HG03565 (cell line): Measurements from ENCODE around the gene SMYD4.
"Not testable (repeated sequence)": the region's sequence is repeated elsewhere in the genome, so short reads cannot be mapped to it uniquely, and the experiment has no call there.

Experiments used
- ATAC-seq: cut with Tn5 transposase; IDR thresholded peaks from one replicate; pipeline ENCODE4 v1.9.1; 2021; ENCODE audit warnings: mild to moderate bottlenecking, moderate library complexity; ENCODE audit not compliant: unreplicated experiment

Gene SMYD4

DNA sequence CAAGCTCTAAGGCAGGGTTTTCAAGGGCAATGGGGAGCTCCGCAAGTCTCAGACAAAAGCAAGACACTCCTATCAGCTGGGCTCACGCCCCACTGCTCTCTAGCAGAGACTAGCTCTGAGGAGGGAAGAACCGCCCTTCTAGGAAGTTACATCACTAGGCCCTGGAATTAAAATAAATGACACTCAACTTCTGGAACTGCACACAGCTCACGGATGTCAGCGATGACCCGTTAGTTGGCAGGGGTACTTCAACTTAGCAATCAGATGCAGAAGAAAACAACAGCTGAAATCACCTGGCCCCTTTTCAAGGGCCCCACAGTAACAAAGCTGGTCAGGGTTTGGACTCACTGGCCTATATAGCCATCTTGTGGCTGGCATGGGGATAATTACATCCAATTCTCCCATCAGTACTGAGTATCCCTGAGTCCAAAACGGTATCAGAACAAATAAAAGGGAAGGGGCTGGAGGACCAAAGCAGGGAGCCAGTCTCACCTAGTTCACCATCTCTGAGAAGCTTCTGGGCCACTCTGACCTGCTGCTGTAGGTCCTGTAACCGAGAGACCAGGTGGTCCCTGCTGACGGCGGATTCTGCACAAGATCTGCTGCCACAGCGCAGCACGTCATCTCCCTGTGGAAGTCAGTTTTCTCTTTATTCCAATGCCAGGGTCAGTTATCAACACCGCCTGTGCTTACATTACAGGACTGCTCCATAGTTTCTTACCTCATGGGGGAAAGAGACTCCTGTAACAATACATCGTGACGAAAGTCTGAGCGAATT, 45.7 kb downstream of the SMYD4 start:
- no peak for ATAC-seq

DNA sequence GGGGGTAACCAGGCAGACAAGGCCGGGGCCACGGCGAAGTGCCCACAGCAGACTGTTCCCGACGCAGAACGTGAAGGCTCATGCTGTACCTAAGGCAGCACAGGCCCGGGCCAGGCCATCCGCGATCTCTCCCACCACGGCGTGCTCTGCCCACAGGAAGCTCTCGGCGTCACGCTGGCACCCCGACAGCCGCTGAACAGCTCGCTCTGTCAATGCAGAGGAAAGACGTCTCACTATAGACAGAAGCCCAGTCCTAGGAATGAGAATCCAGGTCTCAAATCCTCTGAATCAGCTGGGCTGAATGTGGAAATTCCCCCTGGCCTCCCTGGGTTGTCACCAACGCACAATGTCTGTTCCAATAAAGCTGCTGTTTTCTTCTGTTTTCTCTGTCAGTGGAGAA, 46.4 kb downstream of the SMYD4 start:
- ATAC-seq: no peak

DNA sequence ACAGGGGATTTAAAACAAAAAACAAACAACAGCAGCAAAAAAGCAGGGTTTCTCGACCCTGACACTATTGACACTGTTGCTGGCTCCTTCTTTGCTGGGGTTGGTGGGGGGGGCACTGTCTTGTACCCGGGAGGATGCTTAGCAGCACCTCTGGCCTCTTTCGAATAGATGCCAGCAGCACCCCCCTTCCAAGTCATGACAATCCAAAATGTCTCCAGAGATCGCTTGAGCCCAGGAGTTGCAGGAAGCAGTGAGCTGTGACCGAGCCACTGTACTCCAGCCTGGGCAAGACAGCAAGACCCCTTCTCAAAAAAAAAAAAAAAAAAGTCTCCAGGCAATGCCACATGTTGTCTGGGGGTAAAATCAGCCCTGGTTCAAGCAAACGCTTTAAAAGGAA, 47.5 kb downstream of the SMYD4 start:
- no peak for ATAC-seq

DNA sequence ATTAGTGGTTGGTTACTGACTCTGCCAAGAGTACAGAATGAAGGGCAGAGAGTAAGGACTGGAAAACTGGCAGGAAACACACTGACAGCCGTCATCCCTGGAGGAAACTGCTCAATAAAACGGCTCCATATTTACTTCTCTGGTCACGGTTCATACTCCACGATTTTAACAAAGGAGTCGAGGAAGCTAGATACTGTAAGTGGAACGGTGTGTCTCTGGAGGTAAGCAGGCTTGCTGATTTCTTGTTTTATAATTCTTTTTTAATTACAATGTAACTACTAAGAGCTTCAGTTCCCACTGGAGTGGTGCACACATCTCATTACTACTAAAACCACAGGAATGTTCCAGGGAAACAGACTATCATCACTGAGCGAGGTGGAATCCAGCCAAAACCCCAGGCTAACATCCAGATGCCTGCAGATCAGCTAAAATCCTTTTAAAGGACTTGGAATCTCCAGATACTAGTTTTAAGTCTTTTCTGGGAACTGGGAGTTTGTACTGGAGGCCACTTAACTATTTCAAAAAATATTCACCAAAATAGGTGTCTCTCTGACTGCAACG, 50.1 kb downstream of the SMYD4 start:
- no peak for ATAC-seq

DNA sequence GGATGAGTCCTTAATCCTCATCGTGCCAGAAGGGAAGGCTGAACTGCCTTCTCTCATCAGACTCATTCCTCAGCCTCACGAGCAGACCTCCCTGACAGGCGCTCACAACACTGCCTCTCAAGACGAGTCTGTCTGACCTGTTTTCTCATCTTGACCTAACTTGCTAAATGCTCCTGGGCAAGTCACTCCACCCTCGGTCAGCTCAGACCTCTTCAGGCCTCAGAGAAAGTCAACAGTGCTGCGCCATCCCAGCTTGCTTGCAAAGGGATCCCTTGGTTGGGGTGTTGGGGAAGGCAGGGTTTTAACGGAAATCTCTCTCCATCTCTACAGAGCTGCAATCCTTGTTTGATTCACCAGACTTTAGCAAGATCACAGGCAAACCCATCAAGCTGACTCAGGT, 52.8 kb downstream of the SMYD4 start:
- ATAC-seq: no peak

DNA sequence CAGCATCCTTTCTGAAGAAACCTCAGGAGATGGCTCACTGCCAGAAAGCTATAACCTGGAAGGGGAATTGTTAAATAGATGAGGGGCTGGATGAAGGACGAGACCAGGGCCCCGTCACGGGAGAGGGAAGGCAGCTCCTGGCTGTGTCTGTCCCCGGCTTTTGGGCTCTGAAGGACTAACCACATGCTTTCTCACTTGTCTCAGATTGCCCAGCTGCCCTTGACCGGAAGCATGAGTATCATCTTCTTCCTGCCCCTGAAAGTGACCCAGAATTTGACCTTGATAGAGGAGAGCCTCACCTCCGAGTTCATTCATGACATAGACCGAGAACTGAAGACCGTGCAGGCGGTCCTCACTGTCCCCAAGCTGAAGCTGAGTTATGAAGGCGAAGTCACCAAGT, 53.4 kb downstream of the SMYD4 start:
- ATAC-seq: no peak

DNA sequence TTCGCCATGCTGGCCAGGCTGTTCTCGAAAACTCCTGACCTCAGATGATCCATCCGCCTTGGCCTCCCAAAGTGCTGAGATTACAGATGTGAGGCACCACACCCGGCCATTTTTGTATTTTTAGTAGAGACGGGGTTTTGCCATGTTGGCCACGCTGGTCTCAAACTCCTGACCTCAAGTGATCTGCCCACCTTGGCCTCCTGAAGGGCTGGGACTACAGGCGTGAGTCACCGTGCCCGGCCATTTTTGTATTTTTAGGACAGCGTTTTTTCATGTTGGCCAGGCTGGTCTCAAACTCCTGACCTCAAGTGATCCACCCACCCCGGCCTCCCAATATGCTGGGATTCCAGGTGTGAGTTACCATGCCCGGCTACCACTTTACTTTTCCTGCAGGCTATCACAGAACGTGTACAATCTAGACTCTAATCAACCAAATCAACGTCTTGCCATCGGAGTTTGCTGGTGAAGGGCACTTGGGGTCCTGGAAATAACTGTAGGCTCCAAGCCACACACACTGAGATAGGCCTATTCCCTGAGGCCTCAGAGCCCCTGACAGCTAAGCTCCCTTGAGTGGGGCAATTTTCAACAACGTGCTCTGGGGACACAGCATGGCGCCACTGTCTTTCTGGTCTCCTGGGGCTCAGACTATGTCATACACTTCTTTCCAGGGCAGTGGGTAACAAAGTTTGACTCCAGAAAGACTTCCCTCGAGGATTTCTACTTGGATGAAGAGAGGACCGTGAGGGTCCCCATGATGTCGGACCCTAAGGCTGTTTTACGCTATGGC, 55.1 kb downstream of the SMYD4 start:
- ATAC-seq: no peak

DNA sequence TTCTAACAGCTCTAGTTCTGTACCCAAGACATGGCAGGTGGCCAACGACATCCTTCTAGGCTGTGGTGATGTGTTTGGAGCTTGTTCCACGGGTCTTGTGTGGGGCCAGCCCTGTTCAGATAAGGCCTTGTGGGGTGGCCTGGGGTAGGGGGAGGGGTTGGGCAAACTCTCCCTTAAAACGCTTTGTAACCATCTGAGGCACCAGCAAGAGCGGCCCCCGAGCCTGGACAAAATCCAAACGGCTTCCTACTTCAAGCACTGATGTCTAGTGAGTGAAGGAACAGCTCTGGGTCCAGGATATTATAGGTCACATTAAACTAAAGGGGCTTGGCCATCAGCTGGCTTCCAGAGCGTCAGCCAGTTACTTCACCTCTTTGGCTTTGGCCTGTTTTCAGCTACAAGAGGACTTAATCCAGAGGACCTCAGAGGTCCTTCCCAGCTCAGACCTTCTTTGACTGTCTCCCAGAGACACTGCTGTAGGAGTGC, 56.0 kb downstream of the SMYD4 start:
- ATAC-seq: no peak

DNA sequence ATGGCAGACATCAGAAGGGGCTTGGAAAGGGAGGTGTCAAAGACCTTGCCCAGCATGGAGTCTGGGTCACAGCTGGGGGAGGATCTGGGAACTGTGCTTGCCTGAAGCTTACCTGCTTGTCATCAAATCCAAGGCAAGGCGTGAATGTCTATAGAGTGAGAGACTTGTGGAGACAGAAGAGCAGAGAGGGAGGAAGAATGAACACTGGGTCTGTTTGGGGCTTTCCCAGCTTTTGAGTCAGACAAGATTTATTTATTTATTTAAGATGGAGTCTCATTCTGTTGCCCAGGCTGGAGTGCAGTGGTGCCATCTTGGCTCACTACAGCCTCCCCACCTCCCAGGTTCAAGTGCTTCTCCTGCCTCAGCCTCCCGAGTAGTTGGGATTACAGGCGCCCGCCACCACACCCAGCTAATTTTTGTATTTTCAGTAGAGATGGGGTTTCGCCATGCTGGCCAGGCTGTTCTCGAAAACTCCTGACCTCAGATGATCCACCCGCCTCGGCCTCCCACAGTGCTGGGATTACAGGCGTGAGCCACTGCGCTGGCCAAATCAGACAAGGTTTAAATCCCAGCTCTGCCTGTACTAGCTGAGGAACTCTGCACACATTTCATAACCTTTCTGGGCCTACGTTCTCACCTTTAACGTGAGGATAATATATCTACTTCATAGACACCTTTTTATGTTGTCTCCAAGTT, 56.6 kb downstream of the SMYD4 start:
- ATAC-seq: not testable (repeated sequence)

DNA sequence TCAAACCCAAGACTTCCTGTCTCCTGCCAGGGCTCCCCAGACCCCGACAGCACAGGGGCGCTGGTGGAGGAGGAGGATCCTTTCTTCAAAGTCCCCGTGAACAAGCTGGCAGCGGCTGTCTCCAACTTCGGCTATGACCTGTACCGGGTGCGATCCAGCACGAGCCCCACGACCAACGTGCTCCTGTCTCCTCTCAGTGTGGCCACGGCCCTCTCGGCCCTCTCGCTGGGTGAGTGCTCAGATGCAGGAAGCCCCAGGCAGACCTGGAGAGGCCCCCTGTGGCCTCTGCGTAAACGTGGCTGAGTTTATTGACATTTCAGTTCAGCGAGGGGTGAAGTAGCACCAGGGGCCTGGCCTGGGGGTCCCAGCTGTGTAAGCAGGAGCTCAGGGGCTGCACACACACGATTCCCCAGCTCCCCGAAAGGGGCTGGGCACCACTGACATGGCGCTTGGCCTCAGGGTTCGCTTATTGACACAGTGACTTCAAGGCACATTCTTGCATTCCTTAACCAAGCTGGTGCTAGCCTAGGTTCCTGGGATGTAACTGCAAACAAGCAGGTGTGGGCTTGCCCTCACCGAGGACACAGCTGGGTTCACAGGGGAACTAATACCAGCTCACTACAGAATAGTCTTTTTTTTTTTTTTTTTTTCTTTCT, 59.8 kb downstream of the SMYD4 start:
- ATAC-seq: no peak

DNA sequence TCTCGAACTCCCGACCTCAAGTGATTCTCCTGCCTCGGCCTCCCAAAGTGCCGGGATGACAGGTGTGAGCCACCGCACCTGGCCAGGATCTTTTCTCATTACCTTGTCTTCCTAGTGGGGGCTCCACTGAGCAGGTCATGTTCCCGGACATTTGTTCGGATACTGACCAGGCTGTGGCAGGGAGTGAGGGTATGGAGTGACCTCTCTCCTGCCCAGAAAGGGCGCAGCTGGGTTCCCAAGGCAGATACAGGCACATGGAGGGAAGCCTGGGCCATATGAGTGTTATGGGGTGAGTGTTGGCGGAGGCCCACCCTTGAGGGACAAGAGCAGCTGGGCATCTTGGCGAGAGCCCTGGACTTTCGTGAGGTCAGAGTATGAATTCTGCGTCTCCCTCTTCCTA, 62.3 kb downstream of the SMYD4 start:
- ATAC-seq: no peak

DNA sequence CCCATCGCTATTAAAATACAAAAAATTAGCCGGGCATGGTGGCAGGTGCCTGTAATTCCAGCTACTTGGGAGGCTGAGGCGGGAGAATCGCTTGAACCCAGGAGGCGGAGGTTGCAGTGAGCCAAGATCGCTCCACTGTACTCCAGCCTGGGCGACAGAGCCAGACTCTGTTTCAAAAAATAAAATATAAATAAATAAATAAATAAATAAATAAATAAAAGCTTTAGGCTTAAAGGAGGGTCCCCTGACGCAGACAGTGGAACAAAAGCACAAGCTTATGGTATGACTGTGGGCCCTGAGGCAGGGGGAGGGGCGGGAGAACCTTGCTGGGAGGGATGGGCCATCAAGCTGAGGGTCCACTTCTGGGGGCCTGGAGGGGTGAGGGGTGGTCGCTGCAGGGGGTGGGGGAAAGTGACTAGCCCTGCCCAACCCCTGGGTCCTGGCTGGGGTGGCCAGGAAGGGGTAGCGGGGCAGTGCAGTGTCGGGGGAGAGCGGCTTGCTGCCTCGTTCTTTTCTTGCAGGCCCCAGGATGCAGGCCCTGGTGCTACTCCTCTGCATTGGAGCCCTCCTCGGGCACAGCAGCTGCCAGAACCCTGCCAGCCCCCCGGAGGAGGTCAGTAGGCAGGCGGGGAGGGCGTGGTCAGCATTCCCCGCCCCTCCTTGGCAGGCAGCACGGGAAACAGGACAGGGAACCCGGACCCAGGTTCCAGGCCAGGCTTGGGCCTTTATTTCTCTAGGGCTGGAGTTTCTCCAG, 63.1 kb downstream of the SMYD4 start:
- no peak for ATAC-seq

DNA sequence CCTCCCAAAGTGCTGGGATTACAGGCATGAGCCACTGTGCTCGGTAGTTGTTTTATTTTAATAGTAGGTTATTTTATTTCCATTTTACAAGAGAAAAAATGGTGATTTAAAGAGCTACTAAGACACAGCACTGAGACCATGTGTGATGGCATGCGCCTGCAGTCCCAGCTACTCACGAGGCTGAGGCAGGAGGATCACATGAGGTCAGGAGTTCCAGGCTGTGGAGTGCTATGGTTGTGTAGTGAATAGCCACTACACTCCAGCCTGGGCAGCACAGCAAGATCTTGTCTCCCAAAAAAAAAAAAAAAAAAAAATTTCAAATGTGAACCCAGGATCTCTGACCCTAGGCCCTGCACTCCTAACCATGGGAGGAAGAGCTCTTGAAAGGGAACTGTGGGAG, 64.1 kb downstream of the SMYD4 start:
- no peak for ATAC-seq

DNA sequence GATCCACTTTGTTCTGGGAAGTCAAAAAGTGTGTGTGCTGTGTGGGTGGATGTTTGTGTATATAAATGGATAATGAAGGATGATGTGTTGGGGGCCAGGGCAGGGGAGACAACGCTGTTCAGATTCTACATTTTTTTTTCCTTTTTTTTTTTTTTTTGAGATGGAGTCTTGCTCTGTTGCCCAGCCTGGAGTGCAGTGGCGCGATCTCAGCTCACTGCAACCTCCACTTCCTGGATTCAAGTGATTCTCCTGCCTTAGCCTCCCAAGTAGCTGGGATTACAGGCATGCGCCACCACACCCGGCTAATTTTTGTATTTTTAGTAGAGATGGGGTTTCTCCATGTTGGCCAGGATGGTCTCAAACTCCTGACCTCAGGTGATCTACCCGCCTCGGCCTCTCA, 65.0 kb downstream of the SMYD4 start:
- ATAC-seq: not testable (repeated sequence)

DNA sequence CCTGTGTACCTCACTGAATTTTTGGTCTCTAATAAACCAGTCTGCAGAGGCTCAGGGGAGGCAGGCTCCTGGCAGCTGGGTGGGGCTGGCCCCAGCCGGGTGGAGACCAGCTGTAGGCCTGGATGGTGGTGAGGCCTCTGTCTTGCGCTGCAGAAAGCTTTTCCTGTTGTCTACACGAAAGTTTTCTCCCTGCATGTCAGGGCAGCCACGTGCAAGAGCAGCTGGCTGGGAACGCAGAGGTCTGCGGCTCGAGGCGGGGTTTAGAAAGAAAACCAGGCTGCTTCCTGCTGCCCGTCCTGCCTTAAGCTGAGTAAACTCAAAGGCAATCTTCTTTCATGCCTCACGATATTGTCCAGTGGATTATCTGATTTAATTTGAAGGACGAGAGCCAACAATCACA, 65.4 kb downstream of the SMYD4 start:
- no peak for ATAC-seq

DNA sequence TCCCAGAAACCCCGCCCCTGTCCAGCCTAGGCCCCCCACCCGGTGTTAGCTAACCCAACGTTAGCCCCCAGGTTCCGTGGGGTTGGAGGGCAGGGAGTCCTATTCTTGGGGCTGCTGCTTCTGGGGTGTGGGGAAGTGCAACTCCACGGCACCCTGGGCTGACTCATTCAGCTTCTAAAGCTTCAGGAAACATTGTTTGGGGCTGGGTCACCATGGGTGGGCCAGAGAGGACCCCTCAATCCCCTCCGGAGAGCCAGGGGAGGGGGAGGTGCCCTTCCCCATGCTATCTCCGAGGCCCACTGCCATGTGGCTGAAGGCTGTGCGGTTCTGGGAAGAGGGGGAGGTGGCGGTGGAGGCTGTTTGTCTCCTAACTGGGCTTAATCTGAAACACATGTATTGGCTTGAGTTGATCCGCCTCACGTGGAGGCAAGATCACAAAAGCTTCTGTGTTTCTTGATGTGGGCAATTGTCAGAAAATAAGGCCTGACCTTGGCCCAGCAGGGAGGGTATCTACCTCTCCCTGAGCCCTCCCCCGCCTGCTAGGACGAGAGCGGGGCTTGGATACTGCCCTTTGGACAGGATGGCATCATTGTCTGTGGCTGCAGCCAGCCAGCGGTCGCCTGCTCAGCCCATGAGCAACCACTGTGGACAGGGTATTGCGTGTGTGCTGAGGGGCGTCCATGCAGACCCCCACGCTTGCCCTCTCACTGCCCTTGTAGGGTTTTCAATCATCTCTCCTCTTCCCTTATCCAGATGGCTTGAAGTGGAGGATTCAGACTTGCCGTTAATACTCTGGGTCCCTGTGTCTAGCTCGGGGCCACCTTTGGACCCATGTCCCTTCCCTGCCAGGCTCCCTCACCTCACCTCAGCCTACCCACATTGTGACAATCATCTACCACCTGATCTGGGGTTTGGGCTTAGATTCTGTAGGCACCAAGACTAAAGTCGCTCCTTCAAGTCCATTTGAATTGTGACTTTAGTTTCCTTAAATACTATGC, 66.5 kb downstream of the SMYD4 start:
- ATAC-seq: no peak

DNA sequence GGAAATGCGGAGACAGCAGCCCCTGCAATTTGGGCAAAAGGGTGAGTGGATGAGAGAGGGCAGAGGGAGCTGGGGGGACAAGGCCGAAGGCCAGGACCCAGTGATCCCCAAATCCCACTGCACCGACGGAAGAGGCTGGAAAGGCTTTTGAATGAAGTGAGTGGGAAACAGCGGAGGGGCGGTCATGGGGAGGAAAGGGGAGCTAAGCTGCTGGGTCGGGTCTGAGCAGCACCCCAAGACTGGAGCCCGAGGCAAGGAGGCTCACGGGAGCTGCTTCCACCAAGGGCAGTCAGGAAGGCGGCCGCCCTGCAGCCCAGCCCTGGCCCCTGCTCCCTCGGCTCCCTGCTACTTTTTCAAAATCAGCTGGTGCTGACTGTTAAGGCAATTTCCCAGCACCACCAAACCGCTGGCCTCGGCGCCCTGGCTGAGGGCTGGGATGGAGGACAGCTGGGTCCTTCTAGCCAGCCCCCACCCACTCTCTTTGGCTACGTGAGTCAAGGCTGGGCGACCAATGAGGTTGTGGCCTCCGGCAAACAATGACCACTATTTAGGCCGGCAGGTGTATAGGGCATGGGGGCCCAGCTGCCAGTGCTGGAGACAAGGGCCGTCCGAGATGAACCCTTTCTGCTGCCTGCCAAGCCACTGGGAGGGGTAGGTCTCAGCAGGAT, 67.3 kb downstream of the SMYD4 start:
- ATAC-seq: no peak

DNA sequence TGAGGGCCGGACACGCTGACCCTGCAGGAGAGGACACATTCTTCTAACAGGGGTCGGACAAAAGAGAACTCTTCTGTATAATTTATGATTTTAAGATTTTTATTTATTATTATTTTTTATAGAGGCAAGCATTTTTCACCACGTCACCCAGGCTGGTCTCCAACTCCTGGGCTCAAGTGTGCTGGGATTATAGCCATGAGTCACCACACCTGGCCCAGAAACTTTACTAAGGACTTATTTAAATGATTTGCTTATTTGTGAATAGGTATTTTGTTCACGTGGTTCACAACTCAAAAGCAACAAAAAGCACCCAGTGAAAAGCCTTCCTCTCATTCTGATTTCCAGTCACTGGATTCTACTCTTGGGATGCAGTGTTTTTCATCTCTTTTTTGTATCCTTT, 70.2 kb downstream of the SMYD4 start:
- no peak for ATAC-seq
